ENCODE results near the gene SAP30BP. TPM values are rescaled to one million over a fixed set of nuclear protein-coding genes. Genes with fewer than 3 reads are reported as not detected.
A peak's percentile ranks its signal among the peaks of the same experiment; 100 is the strongest.

The SAP30BP gene
- total and polyA plus RNA-seq, 2 of the 13 experiments (the other 11 are each of a cell fraction or from before 2014, with no cell fraction given), result 67.7 to 99.4 TPM

DNA sequence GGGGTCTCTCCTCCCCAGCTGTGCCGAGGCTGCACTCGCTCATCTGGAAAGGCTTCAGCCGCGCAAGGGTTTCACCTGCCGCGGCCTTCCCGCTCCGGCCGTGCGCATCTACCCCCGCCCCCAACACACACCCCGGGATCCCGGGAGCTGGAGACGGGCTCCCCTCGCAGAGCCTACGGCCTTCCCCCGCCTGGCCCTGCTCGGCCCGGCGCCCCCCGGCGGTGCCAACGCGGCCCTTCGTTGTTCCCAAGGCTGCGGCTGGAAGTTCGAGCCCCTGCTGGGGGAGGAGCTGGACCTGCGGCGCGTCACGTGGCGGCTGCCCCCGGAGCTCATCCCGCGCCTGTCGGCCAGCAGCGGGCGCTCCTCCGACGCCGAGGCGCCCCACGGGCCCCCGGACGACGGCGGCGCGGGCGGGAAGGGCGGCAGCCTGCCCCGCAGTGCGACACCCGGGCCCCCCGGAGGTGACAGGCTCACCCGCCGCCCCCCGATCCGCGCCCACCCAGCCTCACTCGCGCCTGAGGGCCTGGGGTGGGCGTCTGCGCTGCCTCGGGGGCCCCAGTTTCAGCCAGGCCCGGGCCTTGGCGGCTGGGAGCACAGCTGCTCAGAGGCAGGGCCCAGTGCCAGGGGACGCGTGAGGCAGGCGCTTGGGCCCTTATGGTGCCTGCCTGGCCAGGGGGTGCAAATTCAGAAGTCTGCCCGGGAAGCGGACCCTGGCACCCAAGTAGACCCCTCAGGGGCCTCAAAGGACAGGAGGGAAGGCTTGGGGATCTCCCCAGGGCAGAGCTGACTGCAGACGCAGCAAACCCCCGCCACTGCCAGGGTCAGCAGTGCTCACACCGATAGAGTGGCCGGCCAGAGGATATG, 86.6 kb downstream of the SAP30BP start (continued):
- TF ChIP-seq, protein P1, sequence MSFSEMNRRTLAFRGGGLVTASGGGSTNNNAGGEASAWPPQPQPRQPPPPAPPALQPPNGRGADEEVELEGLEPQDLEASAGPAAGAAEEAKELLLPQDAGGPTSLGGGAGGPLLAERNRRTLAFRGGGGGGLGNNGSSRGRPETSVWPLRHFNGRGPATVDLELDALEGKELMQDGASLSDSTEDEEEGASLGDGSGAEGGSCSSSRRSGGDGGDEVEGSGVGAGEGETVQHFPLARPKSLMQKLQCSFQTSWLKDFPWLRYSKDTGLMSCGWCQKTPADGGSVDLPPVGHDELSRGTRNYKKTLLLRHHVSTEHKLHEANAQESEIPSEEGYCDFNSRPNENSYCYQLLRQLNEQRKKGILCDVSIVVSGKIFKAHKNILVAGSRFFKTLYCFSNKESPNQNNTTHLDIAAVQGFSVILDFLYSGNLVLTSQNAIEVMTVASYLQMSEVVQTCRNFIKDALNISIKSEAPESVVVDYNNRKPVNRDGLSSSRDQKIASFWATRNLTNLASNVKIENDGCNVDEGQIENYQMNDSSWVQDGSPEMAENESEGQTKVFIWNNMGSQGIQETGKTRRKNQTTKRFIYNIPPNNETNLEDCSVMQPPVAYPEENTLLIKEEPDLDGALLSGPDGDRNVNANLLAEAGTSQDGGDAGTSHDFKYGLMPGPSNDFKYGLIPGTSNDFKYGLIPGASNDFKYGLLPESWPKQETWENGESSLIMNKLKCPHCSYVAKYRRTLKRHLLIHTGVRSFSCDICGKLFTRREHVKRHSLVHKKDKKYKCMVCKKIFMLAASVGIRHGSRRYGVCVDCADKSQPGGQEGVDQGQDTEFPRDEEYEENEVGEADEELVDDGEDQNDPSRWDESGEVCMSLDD (CRISPR knock-in tag; IDR thresholded peaks at IDR 0.05; ENCODE audit: borderline replicate concordance), result no peak
- TF ChIP-seq, protein P2, sequence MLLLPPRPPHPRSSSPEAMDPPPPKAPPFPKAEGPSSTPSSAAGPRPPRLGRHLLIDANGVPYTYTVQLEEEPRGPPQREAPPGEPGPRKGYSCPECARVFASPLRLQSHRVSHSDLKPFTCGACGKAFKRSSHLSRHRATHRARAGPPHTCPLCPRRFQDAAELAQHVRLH (CRISPR knock-in tag; IDR thresholded peaks at IDR 0.05; ENCODE audit: borderline replicate concordance, low read depth), result no peak
- TF ChIP-seq ASH2L (IDR thresholded peaks at IDR 0.05; ENCODE audit: insufficient read length, low read depth, low read length), result no peak
- TF ChIP-seq, protein P3, sequence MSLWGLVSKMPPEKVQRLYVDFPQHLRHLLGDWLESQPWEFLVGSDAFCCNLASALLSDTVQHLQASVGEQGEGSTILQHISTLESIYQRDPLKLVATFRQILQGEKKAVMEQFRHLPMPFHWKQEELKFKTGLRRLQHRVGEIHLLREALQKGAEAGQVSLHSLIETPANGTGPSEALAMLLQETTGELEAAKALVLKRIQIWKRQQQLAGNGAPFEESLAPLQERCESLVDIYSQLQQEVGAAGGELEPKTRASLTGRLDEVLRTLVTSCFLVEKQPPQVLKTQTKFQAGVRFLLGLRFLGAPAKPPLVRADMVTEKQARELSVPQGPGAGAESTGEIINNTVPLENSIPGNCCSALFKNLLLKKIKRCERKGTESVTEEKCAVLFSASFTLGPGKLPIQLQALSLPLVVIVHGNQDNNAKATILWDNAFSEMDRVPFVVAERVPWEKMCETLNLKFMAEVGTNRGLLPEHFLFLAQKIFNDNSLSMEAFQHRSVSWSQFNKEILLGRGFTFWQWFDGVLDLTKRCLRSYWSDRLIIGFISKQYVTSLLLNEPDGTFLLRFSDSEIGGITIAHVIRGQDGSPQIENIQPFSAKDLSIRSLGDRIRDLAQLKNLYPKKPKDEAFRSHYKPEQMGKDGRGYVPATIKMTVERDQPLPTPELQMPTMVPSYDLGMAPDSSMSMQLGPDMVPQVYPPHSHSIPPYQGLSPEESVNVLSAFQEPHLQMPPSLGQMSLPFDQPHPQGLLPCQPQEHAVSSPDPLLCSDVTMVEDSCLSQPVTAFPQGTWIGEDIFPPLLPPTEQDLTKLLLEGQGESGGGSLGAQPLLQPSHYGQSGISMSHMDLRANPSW (CRISPR knock-in tag; IDR thresholded peaks at IDR 0.05; ENCODE audit: borderline replicate concordance), result no peak; the same call in 1 of the 2 replicates
- no peak for TF ChIP-seq ZNF605 (CRISPR knock-in tag; IDR thresholded peaks at IDR 0.05)
- TF ChIP-seq IKZF4 (CRISPR knock-in tag; IDR thresholded peaks at IDR 0.05; ENCODE audit: borderline replicate concordance, low read depth, not compliant biosample characterization), result no peak
- TF ChIP-seq ZNF317 (CRISPR knock-in tag; IDR thresholded peaks at IDR 0.05), result no peak
- TF ChIP-seq ZMAT3 (CRISPR knock-in tag; conservative IDR thresholded peaks at IDR 0.05), result peak; percentile 34; the same call in 1 of the 2 replicates
- TF ChIP-seq, protein P4, sequence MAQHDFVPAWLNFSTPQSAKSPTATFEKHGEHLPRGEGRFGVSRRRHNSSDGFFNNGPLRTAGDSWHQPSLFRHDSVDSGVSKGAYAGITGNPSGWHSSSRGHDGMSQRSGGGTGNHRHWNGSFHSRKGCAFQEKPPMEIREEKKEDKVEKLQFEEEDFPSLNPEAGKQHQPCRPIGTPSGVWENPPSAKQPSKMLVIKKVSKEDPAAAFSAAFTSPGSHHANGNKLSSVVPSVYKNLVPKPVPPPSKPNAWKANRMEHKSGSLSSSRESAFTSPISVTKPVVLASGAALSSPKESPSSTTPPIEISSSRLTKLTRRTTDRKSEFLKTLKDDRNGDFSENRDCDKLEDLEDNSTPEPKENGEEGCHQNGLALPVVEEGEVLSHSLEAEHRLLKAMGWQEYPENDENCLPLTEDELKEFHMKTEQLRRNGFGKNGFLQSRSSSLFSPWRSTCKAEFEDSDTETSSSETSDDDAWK (CRISPR knock-in tag; IDR thresholded peaks at IDR 0.05), result no peak
- TF ChIP-seq DR1 (CRISPR knock-in tag; IDR thresholded peaks at IDR 0.05), result no peak; the same call in 1 of the 2 replicates
- TF ChIP-seq ZFYVE20 (CRISPR knock-in tag; IDR thresholded peaks at IDR 0.05; ENCODE audit: borderline replicate concordance, low read depth), result peak; percentile 28; the same call in 1 of the 2 replicates
- peak; percentile 25; the same call in 1 of the 2 replicates for TF ChIP-seq ZNF83 (CRISPR knock-in tag; IDR thresholded peaks at IDR 0.05; ENCODE audit: borderline replicate concordance)
- no peak for TF ChIP-seq NFE2 (CRISPR knock-in tag; IDR thresholded peaks at IDR 0.05)
- TF ChIP-seq NCOR1 (IDR thresholded peaks at IDR 0.05; ENCODE audit: borderline replicate concordance, low read length), result no peak
- TF ChIP-seq ATAD3A (CRISPR knock-in tag; IDR thresholded peaks at IDR 0.05), result no peak
- TF ChIP-seq SNAPC2 (CRISPR knock-in tag; IDR thresholded peaks at IDR 0.05), result peak; percentile 86
- no peak for TF ChIP-seq MAFK (conservative IDR thresholded peaks at IDR 0.05 in 1 of 2, IDR thresholded peaks at IDR 0.05 in 1 of 2; ENCODE audit: low read length in 2 of 2)
- peak; percentile 97 for TF ChIP-seq ZSCAN21 (CRISPR knock-in tag; IDR thresholded peaks at IDR 0.05; ENCODE audit: borderline replicate concordance)
- TF ChIP-seq TBX2 (CRISPR knock-in tag; IDR thresholded peaks at IDR 0.05; ENCODE audit: borderline replicate concordance), result peak; percentile 41; the same call in 1 of the 2 replicates
